Measurements from ENCODE around the gene MYCBP2.

DNA sequence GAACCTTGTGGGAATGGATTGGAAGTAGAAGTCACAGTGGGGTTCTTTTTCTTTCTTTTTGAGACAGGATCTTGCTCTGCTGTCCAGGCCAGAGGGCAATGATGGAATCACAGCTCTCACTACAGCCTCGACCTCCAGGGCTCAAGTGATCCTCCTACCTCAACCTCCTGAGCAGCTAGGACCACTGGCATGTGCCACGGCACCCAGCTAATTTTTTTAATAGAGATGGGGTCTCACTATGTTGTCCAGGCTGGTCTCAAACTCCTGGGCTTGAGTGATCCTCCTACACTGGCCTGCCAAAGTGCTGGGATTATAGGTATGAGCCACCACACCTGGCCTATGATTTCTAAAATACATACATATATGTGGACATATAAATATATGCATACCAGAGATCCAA, 111.4 kb downstream of the MYCBP2 start:
- no peak for TF ChIP-seq EZH2 (IDR thresholded peaks at IDR 0.05; ENCODE audit: low read depth)
- TF ChIP-seq, protein P1, sequence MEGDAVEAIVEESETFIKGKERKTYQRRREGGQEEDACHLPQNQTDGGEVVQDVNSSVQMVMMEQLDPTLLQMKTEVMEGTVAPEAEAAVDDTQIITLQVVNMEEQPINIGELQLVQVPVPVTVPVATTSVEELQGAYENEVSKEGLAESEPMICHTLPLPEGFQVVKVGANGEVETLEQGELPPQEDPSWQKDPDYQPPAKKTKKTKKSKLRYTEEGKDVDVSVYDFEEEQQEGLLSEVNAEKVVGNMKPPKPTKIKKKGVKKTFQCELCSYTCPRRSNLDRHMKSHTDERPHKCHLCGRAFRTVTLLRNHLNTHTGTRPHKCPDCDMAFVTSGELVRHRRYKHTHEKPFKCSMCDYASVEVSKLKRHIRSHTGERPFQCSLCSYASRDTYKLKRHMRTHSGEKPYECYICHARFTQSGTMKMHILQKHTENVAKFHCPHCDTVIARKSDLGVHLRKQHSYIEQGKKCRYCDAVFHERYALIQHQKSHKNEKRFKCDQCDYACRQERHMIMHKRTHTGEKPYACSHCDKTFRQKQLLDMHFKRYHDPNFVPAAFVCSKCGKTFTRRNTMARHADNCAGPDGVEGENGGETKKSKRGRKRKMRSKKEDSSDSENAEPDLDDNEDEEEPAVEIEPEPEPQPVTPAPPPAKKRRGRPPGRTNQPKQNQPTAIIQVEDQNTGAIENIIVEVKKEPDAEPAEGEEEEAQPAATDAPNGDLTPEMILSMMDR (conservative IDR thresholded peaks at IDR 0.05): no peak
